ENCODE measurements around the gene MRPL17. TPM values are rescaled to one million over a fixed set of nuclear protein-coding genes. Genes with fewer than 3 reads are reported as not detected.

The MRPL17 gene
- total RNA-seq, 1 experiment from 2014 or later: 77.1 TPM

GRCh38 chr11:6655020-6655789 is 27.9 kb downstream of the MRPL17 start:
- POLR2A ChIA-PET: no interaction called here
- Mint-ChIP-seq H3K4me3 (no peak overlapping the region), H3K27me3 (ENCODE audit: low read depth) (peaks cover 19% of the 10 kb centered on the region), H3K36me3 (no peaks in the 10 kb centered on the region), H3K9me3 (no peaks in the 10 kb centered on the region), H3K27ac (no peak overlapping the region), H3K4me1 (peaks cover 11% of the 10 kb centered on the region)
- ATAC-seq (peak; percentile 52), DNase-seq (ENCODE audit: low spot score) (peak; percentile 34)
- no peak for TF ChIP-seq ZNF416 (CRISPR knock-in tag; IDR thresholded peaks at IDR 0.05)
- no peak for TF ChIP-seq PRRX2 (CRISPR knock-in tag; IDR thresholded peaks at IDR 0.05)
- TF ChIP-seq E2F4 (CRISPR knock-in tag; IDR thresholded peaks at IDR 0.05; ENCODE audit: borderline replicate concordance, low read depth): no peak
- TF ChIP-seq JUN (CRISPR knock-in tag; IDR thresholded peaks at IDR 0.05): no peak
- no peak for TF ChIP-seq ZBTB43 (CRISPR knock-in tag; IDR thresholded peaks at IDR 0.05)
- no peak for TF ChIP-seq CDX4 (CRISPR knock-in tag; IDR thresholded peaks at IDR 0.05; ENCODE audit: borderline replicate concordance)
- TF ChIP-seq ATF1 (CRISPR knock-in tag; IDR thresholded peaks at IDR 0.05): no peak
- TF ChIP-seq PRDM15 (CRISPR knock-in tag; IDR thresholded peaks at IDR 0.05): no peak
- TF ChIP-seq RELA (CRISPR knock-in tag; IDR thresholded peaks at IDR 0.05; ENCODE audit: borderline replicate concordance): no peak
- TF ChIP-seq AFF4 (CRISPR knock-in tag; IDR thresholded peaks at IDR 0.05; ENCODE audit: borderline replicate concordance): no peak
- TF ChIP-seq SP1 (CRISPR knock-in tag; conservative IDR thresholded peaks at IDR 0.05): no peak
- TF ChIP-seq USF2 (CRISPR knock-in tag; IDR thresholded peaks at IDR 0.05): no peak
- TF ChIP-seq TEAD1 (CRISPR knock-in tag; IDR thresholded peaks at IDR 0.05): no peak
- CTCF ChIA-PET: interaction anchor here (1.0 kb wide), 4 partner anchors 28 to 276 kb away, joined by 3 to 6 read pairs (median 4); partner anchors contain the start of gene MRPL17
